NB4 (cell line): Measurements from ENCODE around the gene OTOP1.
"Not testable (repeated sequence)": the region's sequence is repeated elsewhere in the genome, so short reads cannot be mapped to it uniquely, and the experiment has no call there.

ENCODE experiments used
- DNase-seq: peaks from one replicate; pipeline ENCODE4 v3.0.0; 2010; ENCODE audit warnings: low read depth
- H3K4me3 ChIP-seq: one replicate; pipeline ENCODE4 v1.5.1; 2011; ENCODE audit warnings: mild to moderate bottlenecking, low read depth, low read length, moderate library complexity
- CTCF ChIP-seq: IDR thresholded peaks from one replicate; pipeline ENCODE4 v1.5.1; 2012; ENCODE audit warnings: low read depth, low read length
- MAX ChIP-seq: IDR thresholded peaks from 2 replicates; pipeline ENCODE4 v1.6.1; 2011; ENCODE audit warnings: low read depth, low read length
- MYC ChIP-seq: IDR thresholded peaks from 2 replicates; pipeline ENCODE4 v1.6.1; 2011; ENCODE audit warnings: low read depth, low read length
- POLR2A ChIP-seq: IDR thresholded peaks from 2 replicates; pipeline ENCODE4 v1.6.1; 2011; ENCODE audit warnings: mild to moderate bottlenecking; ENCODE audit not compliant: insufficient read length; ENCODE audit errors: extremely low read depth

The OTOP1 gene

GRCh38 chr4:4254666-4255065 is 27.9 kb upstream of the OTOP1 start:
- no peak overlapping the region for H3K4me3 ChIP-seq
- no peak for DNase-seq
- no peak for TF ChIP-seq MYC
- TF ChIP-seq MAX = no peak
- TF ChIP-seq CTCF = no peak
- TF ChIP-seq POLR2A = no peak

- no peak for DNase-seq
- TF ChIP-seq MAX = no peak
- TF ChIP-seq CTCF = no peak
- no peak for TF ChIP-seq POLR2A
- TF ChIP-seq MYC = no peak
- no peak overlapping the region for H3K4me3 ChIP-seq
Measured at GRCh38 chr4:4254199-4254598, 27.5 kb upstream of the OTOP1 start.

GRCh38 chr4:4249866-4250265 is 23.1 kb upstream of the OTOP1 start:
- TF ChIP-seq MYC (no peak), CTCF (no peak), MAX (no peak), POLR2A (no peak)
- H3K4me3 ChIP-seq = no peak overlapping the region
- DNase-seq = no peak

GRCh38 chr4:4249342-4249741 is 22.6 kb upstream of the OTOP1 start:
- DNase-seq = not testable (repeated sequence)
- H3K4me3 ChIP-seq = peak overlapping the region; percentile 92

GRCh38 chr4:4248885-4249203 is 22.1 kb upstream of the OTOP1 start:
- peak; percentile 40 for DNase-seq
- peak overlapping the region; percentile 92 for H3K4me3 ChIP-seq
- no peak for TF ChIP-seq MAX
- TF ChIP-seq CTCF = no peak
- TF ChIP-seq MYC = no peak
- no peak for TF ChIP-seq POLR2A

GRCh38 chr4:4248029-4248884 is 21.5 kb upstream of the OTOP1 start, which contains the start of gene TMEM128:
Gene TMEM128 (minus strand): TSS chr4:4248223. CDS start chr4:4248202, 21 bp downstream.
- TF ChIP-seq CTCF = no peak
- peak; percentile 54; the same call in 1 of the 2 replicates for TF ChIP-seq MAX
- TF ChIP-seq MYC = no peak; the same call in none of the 2 replicates
- peak; percentile 95 for TF ChIP-seq POLR2A
- peak; percentile 96 for DNase-seq
- H3K4me3 ChIP-seq = peak within 1 kb of the TSS; percentile 92
